ENCODE measurements around the gene SPAG16.

- TF ChIP-seq, protein P1, sequence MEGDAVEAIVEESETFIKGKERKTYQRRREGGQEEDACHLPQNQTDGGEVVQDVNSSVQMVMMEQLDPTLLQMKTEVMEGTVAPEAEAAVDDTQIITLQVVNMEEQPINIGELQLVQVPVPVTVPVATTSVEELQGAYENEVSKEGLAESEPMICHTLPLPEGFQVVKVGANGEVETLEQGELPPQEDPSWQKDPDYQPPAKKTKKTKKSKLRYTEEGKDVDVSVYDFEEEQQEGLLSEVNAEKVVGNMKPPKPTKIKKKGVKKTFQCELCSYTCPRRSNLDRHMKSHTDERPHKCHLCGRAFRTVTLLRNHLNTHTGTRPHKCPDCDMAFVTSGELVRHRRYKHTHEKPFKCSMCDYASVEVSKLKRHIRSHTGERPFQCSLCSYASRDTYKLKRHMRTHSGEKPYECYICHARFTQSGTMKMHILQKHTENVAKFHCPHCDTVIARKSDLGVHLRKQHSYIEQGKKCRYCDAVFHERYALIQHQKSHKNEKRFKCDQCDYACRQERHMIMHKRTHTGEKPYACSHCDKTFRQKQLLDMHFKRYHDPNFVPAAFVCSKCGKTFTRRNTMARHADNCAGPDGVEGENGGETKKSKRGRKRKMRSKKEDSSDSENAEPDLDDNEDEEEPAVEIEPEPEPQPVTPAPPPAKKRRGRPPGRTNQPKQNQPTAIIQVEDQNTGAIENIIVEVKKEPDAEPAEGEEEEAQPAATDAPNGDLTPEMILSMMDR (IDR thresholded peaks at IDR 0.05) = no peak
- no peak for TF ChIP-seq POLR2A (IDR thresholded peaks at IDR 0.05)
Measured at GRCh38 chr2:214293593-214293992, 1009.3 kb downstream of the SPAG16 start.
